Activated T-cell treated with anti-CD3 and anti-CD28 coated beads, Interleukin-2, amount 50 U/mL, for 4 hours (primary cell): ENCODE measurements around the gene DOCK2. TPM values are rescaled to one million over a fixed set of nuclear protein-coding genes. Genes with fewer than 3 reads are reported as not detected.

Experiments
- ATAC-seq, 2 donors: fragments of 200-7000 bp; cut with Tn5 transposase; one replicate each; pipeline ENCODE4 v1.10.0; 2021
- DNase-seq: peaks from one replicate; pipeline ENCODE4 v3.0.0-alpha.2; 2020
- H3K27me3 Mint-ChIP-seq: one replicate; pipeline ENCODE4 v1.8.0; 2021; ENCODE audit warnings: low read depth, mixed read lengths
- H3K36me3 Mint-ChIP-seq: one replicate; pipeline ENCODE4 v1.8.0; 2022; ENCODE audit warnings: mixed read lengths; ENCODE audit not compliant: insufficient read depth
- H3K4me1 Mint-ChIP-seq: one replicate; pipeline ENCODE4 v1.8.0; 2021; ENCODE audit warnings: low read depth, mixed read lengths
- H3K4me3 Mint-ChIP-seq: one replicate; pipeline ENCODE4 v1.8.0; 2021; ENCODE audit warnings: mild to moderate bottlenecking, moderate library complexity, mixed read lengths
- H3K9me3 Mint-ChIP-seq: one replicate; pipeline ENCODE4 v1.8.0; 2021; ENCODE audit warnings: mixed read lengths
- total RNA-seq, 3 donors: library from RNA; stranded (reverse); gene quantifications; one replicate each; pipeline ENCODE4 v1.2.1, GENCODE V29; 2021

The DOCK2 gene
- total RNA-seq, 3 donors from 2014 or later, result 128 to 134 (median 132) TPM

- Mint-ChIP-seq H3K27me3 (no peaks in the 10 kb centered on the region), H3K4me3 (no peak overlapping the region), H3K9me3 (peaks cover 35% of the 10 kb centered on the region), H3K36me3 (peaks cover 82% of the 10 kb centered on the region), H3K4me1 (peaks cover 3% of the 10 kb centered on the region)
- DNase-seq, result no peak
- ATAC-seq, result no peak
Measured at GRCh38 chr5:169848271-169848670, 211.2 kb downstream of the DOCK2 start.

GRCh38 chr5:169848792-169849191 lies 211.7 kb downstream of the DOCK2 start:
- H3K4me1 Mint-ChIP-seq, result peaks cover 3% of the 10 kb centered on the region
- peaks cover 35% of the 10 kb centered on the region for H3K9me3 Mint-ChIP-seq
- ATAC-seq (no peak), DNase-seq (no peak)
- no peaks in the 10 kb centered on the region for H3K27me3 Mint-ChIP-seq
- H3K36me3 Mint-ChIP-seq, result peaks cover 82% of the 10 kb centered on the region
- no peak overlapping the region for H3K4me3 Mint-ChIP-seq

GRCh38 chr5:169850409-169850808 lies 213.3 kb downstream of the DOCK2 start:
- Mint-ChIP-seq H3K36me3 (peaks cover 79% of the 10 kb centered on the region), H3K4me1 (peaks cover 5% of the 10 kb centered on the region), H3K9me3 (peaks cover 35% of the 10 kb centered on the region), H3K27me3 (no peaks in the 10 kb centered on the region), H3K4me3 (no peak overlapping the region)
- no peak for ATAC-seq
- no peak for DNase-seq

- H3K9me3 Mint-ChIP-seq, result peaks cover 35% of the 10 kb centered on the region
- H3K4me1 Mint-ChIP-seq, result peaks cover 11% of the 10 kb centered on the region
- no peaks in the 10 kb centered on the region for H3K27me3 Mint-ChIP-seq
- no peak overlapping the region for H3K4me3 Mint-ChIP-seq
- ATAC-seq, result no peak
- no peak for DNase-seq
- peaks cover 80% of the 10 kb centered on the region for H3K36me3 Mint-ChIP-seq
Measured at GRCh38 chr5:169851321-169851850, 214.3 kb downstream of the DOCK2 start.

GRCh38 chr5:169856571-169856970 lies 219.5 kb downstream of the DOCK2 start:
- H3K4me3 Mint-ChIP-seq, result no peak overlapping the region
- DNase-seq (no peak), ATAC-seq (peak in 1 of 2 donors; percentile 59)
- peaks cover 25% of the 10 kb centered on the region for H3K4me1 Mint-ChIP-seq
- peaks cover 52% of the 10 kb centered on the region for H3K36me3 Mint-ChIP-seq
- H3K27me3 Mint-ChIP-seq, result no peaks in the 10 kb centered on the region
- H3K9me3 Mint-ChIP-seq, result peaks cover 7% of the 10 kb centered on the region

GRCh38 chr5:169860585-169860984 lies 223.5 kb downstream of the DOCK2 start:
- Mint-ChIP-seq H3K36me3 (peaks cover 28% of the 10 kb centered on the region), H3K9me3 (no peaks in the 10 kb centered on the region), H3K4me1 (peaks cover 21% of the 10 kb centered on the region), H3K4me3 (no peak overlapping the region), H3K27me3 (no peaks in the 10 kb centered on the region)
- DNase-seq, result no peak
- no peak for ATAC-seq

GRCh38 chr5:169861433-169861832 lies 224.4 kb downstream of the DOCK2 start:
- Mint-ChIP-seq H3K9me3 (no peaks in the 10 kb centered on the region), H3K36me3 (peaks cover 26% of the 10 kb centered on the region), H3K4me3 (no peak overlapping the region), H3K4me1 (peaks cover 16% of the 10 kb centered on the region), H3K27me3 (no peaks in the 10 kb centered on the region)
- DNase-seq, result no peak
- no peak for ATAC-seq

GRCh38 chr5:169861934-169862333 lies 224.9 kb downstream of the DOCK2 start:
- DNase-seq (no peak), ATAC-seq (no peak)
- Mint-ChIP-seq H3K27me3 (no peaks in the 10 kb centered on the region), H3K9me3 (no peaks in the 10 kb centered on the region), H3K4me1 (peaks cover 16% of the 10 kb centered on the region), H3K4me3 (no peak overlapping the region), H3K36me3 (peaks cover 30% of the 10 kb centered on the region)

- peaks cover 16% of the 10 kb centered on the region for H3K4me1 Mint-ChIP-seq
- no peak overlapping the region for H3K4me3 Mint-ChIP-seq
- H3K9me3 Mint-ChIP-seq, result no peaks in the 10 kb centered on the region
- H3K36me3 Mint-ChIP-seq, result peaks cover 29% of the 10 kb centered on the region
- no peaks in the 10 kb centered on the region for H3K27me3 Mint-ChIP-seq
- ATAC-seq (no peak), DNase-seq (no peak)
Measured at GRCh38 chr5:169862391-169862811, 225.3 kb downstream of the DOCK2 start.

- no peaks in the 10 kb centered on the region for H3K9me3 Mint-ChIP-seq
- DNase-seq (no peak), ATAC-seq (no peak)
- H3K36me3 Mint-ChIP-seq, result peaks cover 36% of the 10 kb centered on the region
- no peaks in the 10 kb centered on the region for H3K27me3 Mint-ChIP-seq
- H3K4me1 Mint-ChIP-seq, result peaks cover 6% of the 10 kb centered on the region
- no peak overlapping the region for H3K4me3 Mint-ChIP-seq
Measured at GRCh38 chr5:169864483-169864882, 227.4 kb downstream of the DOCK2 start.

- ATAC-seq, result no peak
Measured at GRCh38 chr5:169867347-169867746, 230.3 kb downstream of the DOCK2 start.

GRCh38 chr5:169869066-169869465 lies 232.0 kb downstream of the DOCK2 start:
- Mint-ChIP-seq H3K9me3 (no peaks in the 10 kb centered on the region), H3K27me3 (no peaks in the 10 kb centered on the region), H3K4me1 (no peaks in the 10 kb centered on the region), H3K4me3 (no peak overlapping the region), H3K36me3 (peaks cover 42% of the 10 kb centered on the region)
- ATAC-seq (no peak), DNase-seq (no peak)

More at GRCh38 chr5:169867347-169867746, 230.3 kb downstream of the DOCK2 start:
- no peak overlapping the region for H3K4me3 Mint-ChIP-seq
- no peaks in the 10 kb centered on the region for H3K4me1 Mint-ChIP-seq
- no peaks in the 10 kb centered on the region for H3K27me3 Mint-ChIP-seq
- H3K36me3 Mint-ChIP-seq, result peaks cover 40% of the 10 kb centered on the region
- H3K9me3 Mint-ChIP-seq, result no peaks in the 10 kb centered on the region
- no peak for DNase-seq

- Mint-ChIP-seq H3K4me3 (no peak overlapping the region), H3K36me3 (peaks cover 46% of the 10 kb centered on the region), H3K9me3 (no peaks in the 10 kb centered on the region), H3K27me3 (no peaks in the 10 kb centered on the region), H3K4me1 (no peaks in the 10 kb centered on the region)
- no peak for ATAC-seq
- no peak for DNase-seq
Measured at GRCh38 chr5:169870211-169870610, 233.1 kb downstream of the DOCK2 start.

GRCh38 chr5:169871826-169872490 lies 234.9 kb downstream of the DOCK2 start:
- no peak for DNase-seq
- H3K4me1 Mint-ChIP-seq, result no peaks in the 10 kb centered on the region
- no peak for ATAC-seq
- peaks cover 45% of the 10 kb centered on the region for H3K36me3 Mint-ChIP-seq
- H3K27me3 Mint-ChIP-seq, result no peaks in the 10 kb centered on the region
- H3K4me3 Mint-ChIP-seq, result no peak overlapping the region
- no peaks in the 10 kb centered on the region for H3K9me3 Mint-ChIP-seq

- DNase-seq, result no peak
- no peaks in the 10 kb centered on the region for H3K4me1 Mint-ChIP-seq
- no peaks in the 10 kb centered on the region for H3K9me3 Mint-ChIP-seq
- H3K36me3 Mint-ChIP-seq, result peaks cover 40% of the 10 kb centered on the region
- H3K4me3 Mint-ChIP-seq, result no peak overlapping the region
- no peaks in the 10 kb centered on the region for H3K27me3 Mint-ChIP-seq
- ATAC-seq, result no peak
Measured at GRCh38 chr5:169873642-169874041, 236.6 kb downstream of the DOCK2 start.
